Measurements from ENCODE around the gene CBX3. TPM values are rescaled to one million over a fixed set of nuclear protein-coding genes. Genes with fewer than 3 reads are reported as not detected.
"Not testable (repeated sequence)": the region's sequence is repeated elsewhere in the genome, so short reads cannot be mapped to it uniquely, and the experiment has no call there.

CBX3 gene
- total RNA-seq (2014; rRNA removed; shearing (Covaris generic)) (249 and 272 TPM in 2 replicates), polyA plus RNA-seq (2016; fragmentation: Nextera tagmentation; extraction: Ambion mirVana) (226 and 236 TPM in 2 replicates)
- long read RNA-seq, transcript CBX3-202 (6 exons, 1,857 nt): major isoform, 48 of 89 reads
- long read RNA-seq, transcript CBX3-201 (6 exons, 2,128 nt): minor isoform, 6 of 89 reads
- long read RNA-seq, partial matches to known transcripts: 12 of 89 reads
- long read RNA-seq, other reads (novel, unspliced or antisense): 21 of 89 reads

GRCh38 chr7:26201247-26202018 lies at the start of gene CBX3:
Gene CBX3, plus strand, starts transcription at chr7:26201745. Its CDS starts 1,254 bp downstream, at chr7:26202999.
- Histone ChIP-seq H3K9me2 (ENCODE audit: insufficient read depth) (no peaks in the 10 kb centered on the region), H3K4me1 (ENCODE audit: insufficient read depth) (peaks cover 28% of the 10 kb centered on the region), H2AFZ (no peak within 1 kb of the TSS), H3K79me2 (replicated peaks; ENCODE audit: insufficient read depth) (peaks cover 85% of the 10 kb centered on the region), H3F3A (replicated peaks; ENCODE audit: low read depth) (peaks cover 8% of the 10 kb centered on the region), H3K4me3 (peak within 1 kb of the TSS; percentile 71), H3K27me3 (ENCODE audit: insufficient read depth) (no peaks in the 10 kb centered on the region), H4K20me1 (replicated peaks; ENCODE audit: insufficient read depth) (peaks cover 51% of the 10 kb centered on the region), H3K36me3 (ENCODE audit: insufficient read depth) (peaks cover 41% of the 10 kb centered on the region), H3K4me2 (peak within 1 kb of the TSS; percentile 81), H3K27ac (ENCODE audit: low read depth) (peak within 1 kb of the TSS; percentile 99)
- TF ChIP-seq EZH2 (IDR thresholded peaks at IDR 0.05; ENCODE audit: low read depth, unreplicated experiment) (no peak), CREB1 (CRISPR knock-in tag; IDR thresholded peaks at IDR 0.05; ENCODE audit: low read depth) (peak; percentile 48), POLR2AphosphoS5 (IDR thresholded peaks at IDR 0.05; ENCODE audit: low read depth) (peak; percentile 68)
- peak; percentile 52 for ATAC-seq
- H3K9me3 Mint-ChIP-seq: peaks cover 18% of the 10 kb centered on the region
- DNase-seq (ENCODE audit: low spot score): peak; percentile 96
- H3K4me3 Mint-ChIP-seq: peak within 1 kb of the TSS; percentile 100
- H3K36me3 Mint-ChIP-seq (ENCODE audit: low read depth): peaks cover 90% of the 10 kb centered on the region
- peak within 1 kb of the TSS; percentile 100 for H3K27ac Mint-ChIP-seq
- H3K4me1 Mint-ChIP-seq: peaks cover 32% of the 10 kb centered on the region
- peaks cover 46% of the 10 kb centered on the region for H3K27me3 Mint-ChIP-seq (ENCODE audit: insufficient read depth, low read depth, poor library complexity)

GRCh38 chr7:26151953-26152781 lies 49.4 kb upstream of the CBX3 start, which contains the start of gene NFE2L3:
Gene NFE2L3, plus strand, starts transcription at chr7:26152198. Its CDS starts 301 bp downstream, at chr7:26152499.
- no peaks in the 10 kb centered on the region for H3K36me3 ChIP-seq (ENCODE audit: insufficient read depth)
- Mint-ChIP-seq H3K9me3 (peaks cover 10% of the 10 kb centered on the region), H3K27ac (peak within 1 kb of the TSS; percentile 96), H3K4me3 (peak within 1 kb of the TSS; percentile 99), H3K36me3 (ENCODE audit: low read depth) (peaks cover 32% of the 10 kb centered on the region), H3K27me3 (ENCODE audit: insufficient read depth, low read depth, poor library complexity) (peaks cover 20% of the 10 kb centered on the region), H3K4me1 (peaks cover 46% of the 10 kb centered on the region)
- peaks cover 51% of the 10 kb centered on the region for H3K4me1 ChIP-seq (ENCODE audit: insufficient read depth)
- H3K4me2 ChIP-seq: peak within 1 kb of the TSS; percentile 76
- H3F3A ChIP-seq (replicated peaks; ENCODE audit: low read depth): peaks cover 15% of the 10 kb centered on the region; the same call in 1 of the 2 replicates
- peaks cover 9% of the 10 kb centered on the region; the same call in 1 of the 2 replicates for H4K20me1 ChIP-seq (replicated peaks; ENCODE audit: insufficient read depth)
- no peaks in the 10 kb centered on the region for H3K27me3 ChIP-seq (ENCODE audit: insufficient read depth)
- peak within 1 kb of the TSS; percentile 77; the same call in 1 of the 2 replicates for H2AFZ ChIP-seq
- TF ChIP-seq CTCF (conservative IDR thresholded peaks at IDR 0.05; ENCODE audit: low read depth in 2 of 2) (no peak; a peak in 1 of 4 replicates), POLR2AphosphoS5 (IDR thresholded peaks at IDR 0.05; ENCODE audit: low read depth) (peak; percentile 84), EZH2 (IDR thresholded peaks at IDR 0.05; ENCODE audit: low read depth, unreplicated experiment) (no peak)
- no peaks in the 10 kb centered on the region for H3K9me2 ChIP-seq (ENCODE audit: insufficient read depth)
- peak; percentile 87 for DNase-seq (ENCODE audit: low spot score)
- H3K79me2 ChIP-seq (replicated peaks; ENCODE audit: insufficient read depth): peaks cover 42% of the 10 kb centered on the region
- ATAC-seq: peak; percentile 38
- H3K4me3 ChIP-seq: peak within 1 kb of the TSS; percentile 51
- peak within 1 kb of the TSS; percentile 97 for H3K27ac ChIP-seq (ENCODE audit: low read depth)

- Mint-ChIP-seq H3K27ac (peak overlapping the region; percentile 96), H3K4me1 (peaks cover 52% of the 10 kb centered on the region), H3K4me3 (peak overlapping the region; percentile 99), H3K36me3 (ENCODE audit: low read depth) (peaks cover 32% of the 10 kb centered on the region), H3K27me3 (ENCODE audit: insufficient read depth, low read depth, poor library complexity) (peaks cover 16% of the 10 kb centered on the region)
- Histone ChIP-seq H3K27ac (ENCODE audit: low read depth) (peak overlapping the region; percentile 97), H4K20me1 (replicated peaks; ENCODE audit: insufficient read depth) (peaks cover 15% of the 10 kb centered on the region), H3K4me1 (ENCODE audit: insufficient read depth) (peaks cover 57% of the 10 kb centered on the region), H3K4me2 (peak overlapping the region; percentile 76), H3F3A (replicated peaks; ENCODE audit: low read depth) (peaks cover 15% of the 10 kb centered on the region; the same call in 1 of the 2 replicates), H3K4me3 (peak overlapping the region; percentile 51), H3K79me2 (replicated peaks; ENCODE audit: insufficient read depth) (peaks cover 48% of the 10 kb centered on the region)
- H2AFZ ChIP-seq; H3K9me3 Mint-ChIP-seq; H3K9me2 ChIP-seq (ENCODE audit: insufficient read depth); H3K36me3 ChIP-seq (ENCODE audit: insufficient read depth); H3K27me3 ChIP-seq (ENCODE audit: insufficient read depth): not testable (repeated sequence)
- ATAC-seq (peak; percentile 12), DNase-seq (ENCODE audit: low spot score) (peak; percentile 37)
Measured at GRCh38 chr7:26152782-26153240, 48.7 kb upstream of the CBX3 start.

Measured in GM23338 (cell line).